Glutamatergic neuron (in vitro differentiated cells): ENCODE measurements around the gene TMEM190. TPM values are rescaled to one million over a fixed set of nuclear protein-coding genes. Genes with fewer than 3 reads are reported as not detected.
"Not testable (repeated sequence)": the region's sequence is repeated elsewhere in the genome, so short reads cannot be mapped to it uniquely, and the experiment has no call there.

Experiments
- DNase-seq: peaks from one replicate; pipeline ENCODE4 v3.0.0; 2022
- H3K27ac Mint-ChIP-seq: one replicate; pipeline ENCODE4 v1.8.0; 2020; ENCODE audit warnings: mild to moderate bottlenecking, mixed read lengths, inconsistent platforms; ENCODE audit not compliant: unreplicated experiment
- H3K27me3 Mint-ChIP-seq: one replicate; pipeline ENCODE4 v1.8.0; 2020; ENCODE audit warnings: mild to moderate bottlenecking, moderate library complexity, mixed read lengths, inconsistent platforms; ENCODE audit not compliant: unreplicated experiment
- H3K36me3 Mint-ChIP-seq: one replicate; pipeline ENCODE4 v1.8.0; 2020; ENCODE audit warnings: mild to moderate bottlenecking, mixed read lengths, inconsistent platforms; ENCODE audit not compliant: unreplicated experiment
- H3K4me1 Mint-ChIP-seq: one replicate; pipeline ENCODE4 v1.8.0; 2020; ENCODE audit warnings: mild to moderate bottlenecking, low read depth, mixed read lengths, inconsistent platforms; ENCODE audit not compliant: unreplicated experiment
- H3K4me3 Mint-ChIP-seq: one replicate; pipeline ENCODE4 v1.8.0; 2020; ENCODE audit warnings: mild to moderate bottlenecking, mixed read lengths, inconsistent platforms; ENCODE audit not compliant: unreplicated experiment
- H3K9me3 Mint-ChIP-seq: one replicate; pipeline ENCODE4 v1.8.0; 2020; ENCODE audit warnings: mild to moderate bottlenecking, moderate library complexity, mixed read lengths, inconsistent platforms; ENCODE audit not compliant: unreplicated experiment
- CTCF ChIP-seq: fragments of 200-600 bp; sonication (generic); IDR thresholded peaks from one replicate; pipeline ENCODE4 v1.5.0; 2021; ENCODE audit not compliant: partially characterized antibody, unreplicated experiment
- total RNA-seq: library from RNA; stranded (reverse); fragmentation: NEBNext Ultra II Directional; extraction: Animal tissue kit (Norgen Biotek cat#: 25700); gene quantifications from one replicate; pipeline ENCODE4 v1.2.1, GENCODE V29; 2021; ENCODE audit not compliant: unreplicated experiment

The TMEM190 gene
- total RNA-seq, 1 donor from 2014 or later = 3.7 TPM

- Mint-ChIP-seq H3K36me3 (peaks cover under 1% of the 10 kb centered on the region), H3K4me3 (no peak overlapping the region), H3K4me1 (peaks cover 19% of the 10 kb centered on the region), H3K9me3 (peaks cover 13% of the 10 kb centered on the region), H3K27ac (peak overlapping the region; percentile 77), H3K27me3 (peaks cover 3% of the 10 kb centered on the region)
- DNase-seq = no peak
- TF ChIP-seq CTCF = no peak
Measured at GRCh38 chr19:55400281-55401087, 23.9 kb downstream of the TMEM190 start.

GRCh38 chr19:55401390-55401789 is 24.8 kb downstream of the TMEM190 start:
- H3K27ac Mint-ChIP-seq, DNase-seq, H3K27me3 Mint-ChIP-seq, H3K36me3 Mint-ChIP-seq, H3K4me3 Mint-ChIP-seq: not testable (repeated sequence)
- Mint-ChIP-seq H3K9me3 (peaks cover 22% of the 10 kb centered on the region), H3K4me1 (peaks cover 28% of the 10 kb centered on the region)

- no peak for TF ChIP-seq CTCF
- H3K36me3 Mint-ChIP-seq = peaks cover 12% of the 10 kb centered on the region
- no peak overlapping the region for H3K4me3 Mint-ChIP-seq
- peaks cover 31% of the 10 kb centered on the region for H3K4me1 Mint-ChIP-seq
- H3K27me3 Mint-ChIP-seq = peaks cover 11% of the 10 kb centered on the region
- no peak for DNase-seq
- peak overlapping the region; percentile 43 for H3K27ac Mint-ChIP-seq
- peaks cover 25% of the 10 kb centered on the region for H3K9me3 Mint-ChIP-seq
Measured at GRCh38 chr19:55402509-55402908, 25.9 kb downstream of the TMEM190 start.

GRCh38 chr19:55405638-55406037 is 29.0 kb downstream of the TMEM190 start:
- Mint-ChIP-seq H3K36me3 (peaks cover 12% of the 10 kb centered on the region), H3K9me3 (peaks cover 28% of the 10 kb centered on the region), H3K27me3 (peaks cover 20% of the 10 kb centered on the region), H3K4me1 (peaks cover 19% of the 10 kb centered on the region), H3K27ac (peak overlapping the region; percentile 60), H3K4me3 (peak overlapping the region; percentile 88)
- no peak for TF ChIP-seq CTCF
- no peak for DNase-seq

- no peak for DNase-seq
- peak overlapping the region; percentile 88 for H3K4me3 Mint-ChIP-seq
- H3K27me3 Mint-ChIP-seq = peaks cover 20% of the 10 kb centered on the region
- H3K9me3 Mint-ChIP-seq = peaks cover 27% of the 10 kb centered on the region
- H3K4me1 Mint-ChIP-seq = peaks cover 17% of the 10 kb centered on the region
- H3K27ac Mint-ChIP-seq = peak overlapping the region; percentile 60
- H3K36me3 Mint-ChIP-seq = peaks cover 12% of the 10 kb centered on the region
- no peak for TF ChIP-seq CTCF
Measured at GRCh38 chr19:55406091-55406825, 29.6 kb downstream of the TMEM190 start.
